ENCODE measurements around the gene CYCS. TPM values are rescaled to one million over a fixed set of nuclear protein-coding genes. Genes with fewer than 3 reads are reported as not detected.

Gene CYCS
- total RNA-seq, 1 donor from 2014 or later: 143 TPM

GRCh38 chr7:25090374-25090773, 34.7 kb downstream of the CYCS start:
- H3K27ac ChIP-seq (ENCODE audit: low read depth, low read length): no peak overlapping the region
- DNase-seq (ENCODE audit: low read depth): no peak
- H3K79me2 ChIP-seq (ENCODE audit: insufficient read depth, low read length): no peaks in the 10 kb centered on the region
- Mint-ChIP-seq H3K27ac (ENCODE audit: unreplicated experiment) (no peak overlapping the region), H3K27me3 (ENCODE audit: low read depth, unreplicated experiment) (no peaks in the 10 kb centered on the region), H3K4me3 (ENCODE audit: unreplicated experiment) (no peak overlapping the region), H3K9me3 (ENCODE audit: unreplicated experiment) (no peaks in the 10 kb centered on the region), H3K36me3 (ENCODE audit: low read depth, unreplicated experiment) (no peaks in the 10 kb centered on the region), H3K4me1 (ENCODE audit: low read depth, unreplicated experiment) (peaks cover 6% of the 10 kb centered on the region)
- no peak overlapping the region for H3K4me2 ChIP-seq (ENCODE audit: low read length)
- no peaks in the 10 kb centered on the region for H4K20me1 ChIP-seq (ENCODE audit: insufficient read depth, low read length)
- H3K9me3 ChIP-seq (ENCODE audit: insufficient read depth, low read depth, low read length): no peaks in the 10 kb centered on the region
- no peaks in the 10 kb centered on the region for H3K27me3 ChIP-seq (ENCODE audit: insufficient read depth, low read length)
- no peak for FAIRE-seq
- H2AFZ ChIP-seq (ENCODE audit: low read depth, low read length): no peak overlapping the region
- no peaks in the 10 kb centered on the region for H3K36me3 ChIP-seq (ENCODE audit: insufficient read depth, low read length)
- no peak overlapping the region for H3K4me3 ChIP-seq (ENCODE audit: insufficient read depth, low read depth, low read length)
- TF ChIP-seq EZH2 (IDR thresholded peaks at IDR 0.05; ENCODE audit: insufficient read depth, low read length) (no peak), CTCF (IDR thresholded peaks at IDR 0.05; ENCODE audit: insufficient read depth, low read depth, low read length) (no peak)
- no peak overlapping the region for H3K9ac ChIP-seq (ENCODE audit: low read length)
- no peaks in the 10 kb centered on the region for H3K4me1 ChIP-seq (ENCODE audit: insufficient read depth, low read length)

DNA sequence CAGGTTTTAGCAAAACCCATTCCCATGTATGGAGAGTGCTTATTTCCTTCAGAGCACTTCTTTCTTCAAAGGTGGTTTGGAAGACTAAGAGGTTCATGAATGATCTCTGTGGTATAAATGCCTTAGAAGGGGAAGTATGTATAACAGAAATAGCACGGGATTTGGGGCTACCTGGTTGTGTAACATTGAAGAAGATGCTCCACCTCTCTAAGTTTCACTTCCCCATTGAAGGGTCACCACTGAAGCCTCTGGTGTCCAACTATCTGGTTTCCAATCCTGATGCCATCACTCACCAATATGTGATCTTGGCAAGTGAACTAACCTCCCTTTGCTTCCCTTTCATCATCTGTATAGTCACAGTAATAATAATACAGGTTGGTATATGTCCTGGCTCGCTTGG, 37.2 kb downstream of the CYCS start:
- DNase-seq (ENCODE audit: low read depth) (no peak), FAIRE-seq (no peak)
- Histone ChIP-seq H3K9me3 (ENCODE audit: insufficient read depth, low read depth, low read length) (no peaks in the 10 kb centered on the region), H3K27ac (ENCODE audit: low read depth, low read length) (no peak overlapping the region), H3K9ac (ENCODE audit: low read length) (no peak overlapping the region), H3K4me1 (ENCODE audit: insufficient read depth, low read length) (no peaks in the 10 kb centered on the region), H3K27me3 (ENCODE audit: insufficient read depth, low read length) (no peaks in the 10 kb centered on the region), H3K4me3 (ENCODE audit: insufficient read depth, low read depth, low read length) (no peak overlapping the region), H3K36me3 (ENCODE audit: insufficient read depth, low read length) (no peaks in the 10 kb centered on the region), H4K20me1 (ENCODE audit: insufficient read depth, low read length) (no peaks in the 10 kb centered on the region), H3K79me2 (ENCODE audit: insufficient read depth, low read length) (no peaks in the 10 kb centered on the region), H2AFZ (ENCODE audit: low read depth, low read length) (no peak overlapping the region), H3K4me2 (ENCODE audit: low read length) (no peak overlapping the region)
- no peaks in the 10 kb centered on the region for H3K9me3 Mint-ChIP-seq (ENCODE audit: unreplicated experiment)
- H3K4me3 Mint-ChIP-seq (ENCODE audit: unreplicated experiment): no peak overlapping the region
- no peaks in the 10 kb centered on the region for H3K27me3 Mint-ChIP-seq (ENCODE audit: low read depth, unreplicated experiment)
- H3K4me1 Mint-ChIP-seq (ENCODE audit: low read depth, unreplicated experiment): peaks cover 10% of the 10 kb centered on the region
- no peak for TF ChIP-seq CTCF (IDR thresholded peaks at IDR 0.05; ENCODE audit: insufficient read depth, low read depth, low read length)
- no peak for TF ChIP-seq EZH2 (IDR thresholded peaks at IDR 0.05; ENCODE audit: insufficient read depth, low read length)
- no peaks in the 10 kb centered on the region for H3K36me3 Mint-ChIP-seq (ENCODE audit: low read depth, unreplicated experiment)
- no peak overlapping the region for H3K27ac Mint-ChIP-seq (ENCODE audit: unreplicated experiment)

- H2AFZ ChIP-seq (ENCODE audit: low read depth, low read length): no peak overlapping the region
- H3K9ac ChIP-seq (ENCODE audit: low read length): no peak overlapping the region
- Mint-ChIP-seq H3K27me3 (ENCODE audit: low read depth, unreplicated experiment) (no peaks in the 10 kb centered on the region), H3K4me1 (ENCODE audit: low read depth, unreplicated experiment) (peaks cover 5% of the 10 kb centered on the region), H3K4me3 (ENCODE audit: unreplicated experiment) (no peak overlapping the region), H3K9me3 (ENCODE audit: unreplicated experiment) (no peaks in the 10 kb centered on the region), H3K36me3 (ENCODE audit: low read depth, unreplicated experiment) (no peaks in the 10 kb centered on the region), H3K27ac (ENCODE audit: unreplicated experiment) (no peak overlapping the region)
- DNase-seq (ENCODE audit: low read depth): no peak
- H3K4me3 ChIP-seq (ENCODE audit: insufficient read depth, low read depth, low read length): no peak overlapping the region
- no peak for FAIRE-seq
- no peaks in the 10 kb centered on the region for H3K79me2 ChIP-seq (ENCODE audit: insufficient read depth, low read length)
- no peaks in the 10 kb centered on the region for H3K36me3 ChIP-seq (ENCODE audit: insufficient read depth, low read length)
- H4K20me1 ChIP-seq (ENCODE audit: insufficient read depth, low read length): no peaks in the 10 kb centered on the region
- H3K27ac ChIP-seq (ENCODE audit: low read depth, low read length): no peak overlapping the region
- H3K4me1 ChIP-seq (ENCODE audit: insufficient read depth, low read length): no peaks in the 10 kb centered on the region
- H3K4me2 ChIP-seq (ENCODE audit: low read length): no peak overlapping the region
- H3K27me3 ChIP-seq (ENCODE audit: insufficient read depth, low read length): no peaks in the 10 kb centered on the region
- TF ChIP-seq EZH2 (IDR thresholded peaks at IDR 0.05; ENCODE audit: insufficient read depth, low read length): no peak
- no peak for TF ChIP-seq CTCF (IDR thresholded peaks at IDR 0.05; ENCODE audit: insufficient read depth, low read depth, low read length)
- H3K9me3 ChIP-seq (ENCODE audit: insufficient read depth, low read depth, low read length): no peaks in the 10 kb centered on the region
Measured at GRCh38 chr7:25084821-25085220, 40.2 kb downstream of the CYCS start.
